GM23338 (cell line): ENCODE results near the gene GRIPAP1.

ENCODE experiments used
- CREB1 ChIP-seq: fragments of 250-450 bp; sonication (Bioruptor Pico); IDR thresholded peaks from 2 replicates; pipeline ENCODE4 v1.5.0; 2020; ENCODE audit warnings: low read depth, mild to moderate bottlenecking, moderate library complexity
- EZH2 ChIP-seq: fragments of 200-600 bp; sonication (generic); IDR thresholded peaks from one replicate; pipeline ENCODE4 v1.8.0; 2017; ENCODE audit warnings: antibody characterized with exemption, mild to moderate bottlenecking, low read depth; ENCODE audit not compliant: unreplicated experiment
- POLR2AphosphoS5 ChIP-seq: IDR thresholded peaks from 2 replicates; pipeline ENCODE4 v1.6.1; 2016; ENCODE audit warnings: antibody characterized with exemption, low read depth
- ZNF114 ChIP-seq: fragments of 250-450 bp; sonication (Bioruptor Pico); IDR thresholded peaks from 2 replicates; pipeline ENCODE4 v1.5.0; 2020; ENCODE audit warnings: mild to moderate bottlenecking, moderate library complexity
- TF ChIP-seq, protein P1 (sequence below), 2 experiments: fragments of 200-600 bp in 1 of 2; sonication (generic) in 1 of 2; conservative IDR thresholded peaks; 2 replicates each; pipeline versions ENCODE4 v1.5.1 to v1.6.1; 2016 to 2017; ENCODE audit warnings: antibody characterized with exemption in 2 of 2, low read depth in 2 of 2, mild to moderate bottlenecking in 2 of 2, moderate library complexity in 1 of 2
- TF ChIP-seq, protein P2 (sequence below): IDR thresholded peaks from 2 replicates; pipeline ENCODE4 v1.6.1; 2016; ENCODE audit warnings: antibody characterized with exemption

DNA sequence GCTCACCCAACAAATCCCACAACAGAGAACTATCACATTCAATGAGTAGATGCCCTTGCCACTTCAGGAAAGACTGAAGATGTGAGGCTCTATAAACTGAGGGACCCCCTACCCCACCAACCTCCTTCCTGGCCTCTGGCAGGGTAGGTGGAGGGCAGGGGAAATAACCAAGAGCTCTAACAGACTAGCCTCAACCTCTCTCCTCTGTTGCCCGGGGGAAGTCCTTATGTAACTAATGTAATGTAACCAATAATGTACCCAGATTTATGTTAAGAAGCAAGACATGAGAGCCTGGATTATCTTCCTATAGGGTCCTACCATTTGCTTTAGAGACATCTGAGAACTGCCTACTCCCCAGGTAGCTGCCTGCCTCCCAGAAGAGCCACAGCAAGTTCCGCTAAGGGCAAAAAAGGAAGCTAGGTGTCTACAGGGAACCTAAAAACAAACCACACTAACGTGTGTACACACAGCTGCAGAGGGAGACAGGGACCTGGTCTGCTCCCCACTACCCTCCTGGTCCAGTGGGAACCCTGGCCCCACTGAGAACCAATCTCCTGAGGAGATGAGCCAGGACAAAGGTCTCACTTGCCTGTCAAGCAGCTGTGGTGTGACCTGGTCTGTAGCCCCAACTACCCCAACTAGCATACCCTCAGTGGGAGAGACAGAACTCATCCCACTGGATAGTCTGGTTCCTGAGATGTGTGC lies 62.4 kb downstream of the GRIPAP1 start:
- TF ChIP-seq, protein P1, sequence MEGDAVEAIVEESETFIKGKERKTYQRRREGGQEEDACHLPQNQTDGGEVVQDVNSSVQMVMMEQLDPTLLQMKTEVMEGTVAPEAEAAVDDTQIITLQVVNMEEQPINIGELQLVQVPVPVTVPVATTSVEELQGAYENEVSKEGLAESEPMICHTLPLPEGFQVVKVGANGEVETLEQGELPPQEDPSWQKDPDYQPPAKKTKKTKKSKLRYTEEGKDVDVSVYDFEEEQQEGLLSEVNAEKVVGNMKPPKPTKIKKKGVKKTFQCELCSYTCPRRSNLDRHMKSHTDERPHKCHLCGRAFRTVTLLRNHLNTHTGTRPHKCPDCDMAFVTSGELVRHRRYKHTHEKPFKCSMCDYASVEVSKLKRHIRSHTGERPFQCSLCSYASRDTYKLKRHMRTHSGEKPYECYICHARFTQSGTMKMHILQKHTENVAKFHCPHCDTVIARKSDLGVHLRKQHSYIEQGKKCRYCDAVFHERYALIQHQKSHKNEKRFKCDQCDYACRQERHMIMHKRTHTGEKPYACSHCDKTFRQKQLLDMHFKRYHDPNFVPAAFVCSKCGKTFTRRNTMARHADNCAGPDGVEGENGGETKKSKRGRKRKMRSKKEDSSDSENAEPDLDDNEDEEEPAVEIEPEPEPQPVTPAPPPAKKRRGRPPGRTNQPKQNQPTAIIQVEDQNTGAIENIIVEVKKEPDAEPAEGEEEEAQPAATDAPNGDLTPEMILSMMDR (conservative IDR thresholded peaks at IDR 0.05; ENCODE audit: low read depth in 2 of 2) = no peak
- TF ChIP-seq POLR2AphosphoS5 = no peak
- TF ChIP-seq, protein P2, sequence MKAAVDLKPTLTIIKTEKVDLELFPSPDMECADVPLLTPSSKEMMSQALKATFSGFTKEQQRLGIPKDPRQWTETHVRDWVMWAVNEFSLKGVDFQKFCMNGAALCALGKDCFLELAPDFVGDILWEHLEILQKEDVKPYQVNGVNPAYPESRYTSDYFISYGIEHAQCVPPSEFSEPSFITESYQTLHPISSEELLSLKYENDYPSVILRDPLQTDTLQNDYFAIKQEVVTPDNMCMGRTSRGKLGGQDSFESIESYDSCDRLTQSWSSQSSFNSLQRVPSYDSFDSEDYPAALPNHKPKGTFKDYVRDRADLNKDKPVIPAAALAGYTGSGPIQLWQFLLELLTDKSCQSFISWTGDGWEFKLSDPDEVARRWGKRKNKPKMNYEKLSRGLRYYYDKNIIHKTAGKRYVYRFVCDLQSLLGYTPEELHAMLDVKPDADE = no peak
- TF ChIP-seq EZH2 = no peak
- no peak for TF ChIP-seq ZNF114 (CRISPR knock-in tag)
- TF ChIP-seq CREB1 (CRISPR knock-in tag) = no peak
